Keratinocyte (primary cell): ENCODE results near the gene PEX10.

ENCODE experiments used
- CTCF ChIP-seq, 3 experiments: IDR thresholded peaks in 1 of 3; conservative IDR thresholded peaks in 1 of 3; optimal IDR thresholded peaks in 1 of 3; 2 replicates in 2 of 3; 3 replicates in 1 of 3; pipeline versions ENCODE3 to v1.5.1; 2011; ENCODE audit warnings: low read length in 3 of 3, mild to moderate bottlenecking in 3 of 3, moderate library complexity in 2 of 3, control low read depth in 1 of 3, inconsistent platforms in 1 of 3; ENCODE audit not compliant: insufficient read depth in 2 of 3; ENCODE audit errors: extremely low read depth in 1 of 3
- EZH2 ChIP-seq: IDR thresholded peaks from one replicate; pipeline ENCODE4 v1.6.1; 2012; ENCODE audit warnings: inconsistent platforms, mild to moderate bottlenecking, low read length, moderate library complexity

- TF ChIP-seq CTCF (optimal IDR thresholded peaks at IDR 0.05 in 1 of 3, IDR thresholded peaks at IDR 0.05 in 1 of 3, conservative IDR thresholded peaks at IDR 0.05 in 1 of 3; ENCODE audit: extremely low read depth in 1 of 3, insufficient read depth in 2 of 3, low read length in 3 of 3) (no peak), EZH2 (no peak)
Measured at GRCh38 chr1:2358651-2359640, 53.4 kb downstream of the PEX10 start.
